K562 (cell line): ENCODE data around the gene YTHDF1. TPM values are rescaled to one million over a fixed set of nuclear protein-coding genes. Genes with fewer than 3 reads are reported as not detected.

Experiments used
- ATAC-seq: fragments of 200-7000 bp; cut with Tn5 transposase; 3 replicates; pipeline ENCODE4 v1.9.1; 2020; ENCODE audit warnings: moderate library complexity
- BruUV-seq: library from RNA; stranded (reverse); fragments of 400-500 nt; replicated peaks from 2 replicates; lab custom pipeline; 2021; lab: Mats Ljungman, UMichigan
- CTCF ChIA-PET: fragments of 300-600 bp; formaldehyde crosslinking; extraction: SDS; loops from one replicate; lab custom pipeline; 2021; ENCODE audit warnings: low intra/inter-chr PET ratio; lab: Yijun Ruan, JAX
- POLR2A ChIA-PET: fragments of 300-600, 350-650 bp; sonication (Branson Sonifier 250); formaldehyde crosslinking; extraction: SDS; loops from one replicate; lab custom pipeline; 2021; ENCODE audit warnings: antibody characterized with exemption, inconsistent platforms; lab: Yijun Ruan, JAX
- DNase-seq, 4 experiments: peaks; one replicate each; pipeline versions ENCODE4 v3.0.0 to v3.0.0-alpha.2; 2011 to 2018; ENCODE audit warnings: low spot score in 3 of 4, mixed read lengths in 3 of 4; ENCODE audit errors: extremely low read depth in 1 of 4
- FAIRE-seq: peaks from 2 replicates; lab custom pipeline; 2011; peaks lifted over from hg19 to GRCh38; lab: Jason Lieb, UNC
- H2AFZ ChIP-seq: 2 replicates; pipeline ENCODE4 v1.6.0; 2011; ENCODE audit warnings: low read depth, low read length, control low read depth, inconsistent platforms
- H3K27ac ChIP-seq: fragments of 200-600 bp; 3 replicates; pipeline ENCODE4 v1.8.0; 2011; ENCODE audit warnings: low read depth, mild to moderate bottlenecking, control low read depth, inconsistent platforms, low read length, moderate library complexity, mixed read lengths; ENCODE audit errors: extremely low read depth
- H3K27me3 ChIP-seq, 2 experiments: fragments of 300-600 bp in 1 of 2; 2 replicates in 1 of 2; 3 replicates in 1 of 2; pipeline versions ENCODE4 v1.6.0 to v1.8.0; 2011; ENCODE audit warnings: inconsistent platforms in 2 of 2, low read length in 2 of 2, mild to moderate bottlenecking in 1 of 2, mixed read lengths in 1 of 2, moderate library complexity in 1 of 2; ENCODE audit not compliant: control insufficient read depth in 2 of 2, insufficient read depth in 2 of 2
- H3K36me3 ChIP-seq: fragments of 300-600 bp; 3 replicates; pipeline ENCODE4 v1.8.0; 2011; ENCODE audit warnings: mild to moderate bottlenecking, low read length, inconsistent platforms; ENCODE audit not compliant: control insufficient read depth, insufficient read depth
- H3K4me1 ChIP-seq, 2 experiments: fragments of 200-600 bp in 1 of 2; replicated peaks in 1 of 2; 2 replicates in 1 of 2; 3 replicates in 1 of 2; pipeline versions ENCODE4 v1.5.1 to v1.8.0; 2011; ENCODE audit warnings: inconsistent platforms in 2 of 2, low read length in 2 of 2, mild to moderate bottlenecking in 1 of 2, mixed read lengths in 1 of 2, moderate library complexity in 1 of 2; ENCODE audit not compliant: control insufficient read depth in 2 of 2, insufficient read depth in 2 of 2
- H3K4me2 ChIP-seq: 2 replicates; pipeline ENCODE4 v1.6.1; 2011; ENCODE audit warnings: low read length, control low read depth, inconsistent platforms, mixed read lengths; ENCODE audit not compliant: insufficient read depth
- H3K4me3 ChIP-seq: fragments of 200-600 bp; sonication (generic), shearing (Covaris generic); 2 replicates; pipeline ENCODE4 v1.5.1; 2016; ENCODE audit warnings: control low read depth, inconsistent platforms
- H3K79me2 ChIP-seq: fragments of 200-600 bp; 3 replicates; pipeline ENCODE4 v1.8.0; 2011; ENCODE audit warnings: low read length, inconsistent platforms; ENCODE audit not compliant: control insufficient read depth, insufficient read depth
- H3K9ac ChIP-seq, 2 experiments: 2 replicates each; pipeline versions ENCODE4 v1.6.0 to v1.6.1; 2011; ENCODE audit warnings: low read depth in 2 of 2, low read length in 2 of 2, control low read depth in 1 of 2, inconsistent platforms in 1 of 2, mild to moderate bottlenecking in 1 of 2, mixed read lengths in 1 of 2; ENCODE audit not compliant: insufficient read depth in 1 of 2
- H3K9me1 ChIP-seq: one replicate; pipeline ENCODE4 v1.6.0; 2011; ENCODE audit warnings: inconsistent platforms, mild to moderate bottlenecking, low read length, moderate library complexity; ENCODE audit not compliant: control insufficient read depth, insufficient read depth
- H3K9me3 ChIP-seq: replicated peaks from 2 replicates; pipeline ENCODE4 v1.5.1; 2011; ENCODE audit warnings: low read depth, low read length, inconsistent platforms; ENCODE audit not compliant: control insufficient read depth, insufficient read depth
- H4K20me1 ChIP-seq: replicated peaks from 2 replicates; pipeline ENCODE4 v1.6.1; 2011; ENCODE audit warnings: low read length, inconsistent platforms, mixed read lengths; ENCODE audit not compliant: control insufficient read depth, insufficient read depth
- CTCFL ChIP-seq: IDR thresholded peaks from 2 replicates; pipeline ENCODE4 v1.6.1; 2011; ENCODE audit warnings: borderline replicate concordance, low read depth, mild to moderate bottlenecking, moderate library complexity, low read length; ENCODE audit not compliant: insufficient read depth, poor library complexity, severe bottlenecking
- DNMT1 ChIP-seq: fragments of 450-650 bp; IDR thresholded peaks from 2 replicates; pipeline ENCODE4 v1.6.1; 2016; ENCODE audit warnings: antibody characterized with exemption, mild to moderate bottlenecking
- NCOA4 ChIP-seq: fragments of 450-650 bp; IDR thresholded peaks from 2 replicates; pipeline ENCODE4 v1.6.1; 2018; ENCODE audit warnings: mild to moderate bottlenecking; ENCODE audit not compliant: partially characterized antibody
- NELFE ChIP-seq: IDR thresholded peaks from 2 replicates; pipeline ENCODE4 v1.6.1; 2011; ENCODE audit warnings: mild to moderate bottlenecking; ENCODE audit not compliant: insufficient read depth, insufficient read length
- NFIC ChIP-seq: fragments of 450-650 bp; IDR thresholded peaks from 2 replicates; pipeline ENCODE4 v1.6.1; 2017; ENCODE audit warnings: mild to moderate bottlenecking, inconsistent platforms
- NRF1 ChIP-seq, 2 experiments: fragments of 450-650 bp; IDR thresholded peaks in 1 of 2; conservative IDR thresholded peaks in 1 of 2; 2 replicates each; pipeline ENCODE4 v1.6.1; 2014; ENCODE audit warnings: mild to moderate bottlenecking in 2 of 2
- ZBED1 ChIP-seq: IDR thresholded peaks from 2 replicates; pipeline ENCODE4 v1.6.1; 2014
- ZNF668 ChIP-seq: fragments of 250-450 bp; sonication (Bioruptor Pico); IDR thresholded peaks from 2 replicates; pipeline ENCODE4 v1.8.0; 2022; ENCODE audit warnings: mild to moderate bottlenecking, inconsistent platforms
- ZNF76 ChIP-seq: fragments of 250-450 bp; sonication (Bioruptor Pico); IDR thresholded peaks from 2 replicates; pipeline ENCODE4 v1.4.0; 2020; ENCODE audit warnings: mild to moderate bottlenecking, moderate library complexity, borderline replicate concordance
- WGBS: fragments of 100-300 bp; shearing (Covaris generic); methylation state at CpG from one replicate; pipeline ENCODE4 v1.1.6; 2016; ENCODE audit warnings: low coverage, mixed read lengths; ENCODE audit not compliant: insufficient coverage; ENCODE audit errors: missing lambda C conversion rate; 5-methylcytosine and 5-hydroxymethylcytosine counted together
- in situ Hi-C: fragments of 300-500 bp; cut with MboI; formaldehyde crosslinking; loops from 4 replicates; pipeline ENCODE4 v1.15.0; 2018; ENCODE audit warnings: inconsistent platforms, mixed read lengths
- intact Hi-C: fragments of 100-400 bp; cut with micrococcal nuclease; formaldehyde crosslinking; loops from 2 replicates; pipeline ENCODE4 v1.14.2; 2022
- polyA plus RNA-seq, 8 experiments: library from polyadenylated mRNA; depleted of rRNA in 4 of 8; stranded (reverse) in 5 of 8; unstranded in 3 of 8; fragments of >200 nt; fragmentation: Nextera tagmentation in 2 of 8; fragmentation: Illumina TruSeq in 1 of 8; extraction: Ambion mirVana in 2 of 8; extraction: Trizol in 1 of 8; gene quantifications; 2 replicates each; pipeline versions ENCODE4 v1.2.1 to v1.2.3, GENCODE V29; 2011 to 2014; ENCODE audit warnings: inconsistent platforms in 1 of 8, missing spikeins in 1 of 8
- total RNA-seq, 7 experiments: library from RNA; depleted of rRNA in 6 of 7; stranded (reverse); fragments of >200 nt in 6 of 7; fragmentation: Illumina TruSeq in 2 of 7; extraction: Trizol in 2 of 7; gene quantifications; 2 replicates each; pipeline versions ENCODE4 v1.2.1 to v1.2.3, GENCODE V29; 2011 to 2021; ENCODE audit warnings: low replicate concordance in 1 of 7
- TF ChIP-seq, protein P1 (sequence below): fragments of 250-450 bp; sonication (Bioruptor Pico); IDR thresholded peaks from 2 replicates; pipeline ENCODE4 v1.5.1; 2021; ENCODE audit warnings: mild to moderate bottlenecking

The YTHDF1 gene
- total and polyA plus RNA-seq, 9 of the 15 experiments (the other 6 are each of a cell fraction or from before 2014, with no cell fraction given): 10.1 to 42.4 (median 27.8) TPM

DNA sequence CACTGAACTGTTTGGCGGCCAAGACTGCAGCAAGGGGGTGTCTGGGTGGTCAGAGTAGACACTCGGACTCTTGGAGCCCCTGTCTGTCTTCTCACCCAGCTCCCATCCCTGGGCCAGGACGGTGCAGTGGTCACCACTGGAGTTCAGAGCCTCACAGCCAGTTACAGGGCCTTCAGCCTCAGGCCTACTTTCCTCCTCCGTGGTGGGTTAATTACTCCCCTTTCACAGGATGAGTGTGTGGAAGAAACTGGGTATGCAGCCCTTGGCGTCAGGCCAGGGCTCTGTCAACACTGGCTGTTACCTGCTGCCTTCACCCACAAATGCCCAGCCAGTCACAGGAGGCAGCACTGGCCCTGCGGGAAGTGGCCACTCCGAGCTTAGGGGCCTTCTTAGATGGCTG is 1.8 kb upstream of the YTHDF1 start:
- CTCF ChIA-PET: interaction anchor here (0.9 kb wide), 1 partner anchor 164 kb away, joined by 3 read pairs; no protein-coding TSS in a partner anchor
- intact Hi-C loops: no loop called here

DNA sequence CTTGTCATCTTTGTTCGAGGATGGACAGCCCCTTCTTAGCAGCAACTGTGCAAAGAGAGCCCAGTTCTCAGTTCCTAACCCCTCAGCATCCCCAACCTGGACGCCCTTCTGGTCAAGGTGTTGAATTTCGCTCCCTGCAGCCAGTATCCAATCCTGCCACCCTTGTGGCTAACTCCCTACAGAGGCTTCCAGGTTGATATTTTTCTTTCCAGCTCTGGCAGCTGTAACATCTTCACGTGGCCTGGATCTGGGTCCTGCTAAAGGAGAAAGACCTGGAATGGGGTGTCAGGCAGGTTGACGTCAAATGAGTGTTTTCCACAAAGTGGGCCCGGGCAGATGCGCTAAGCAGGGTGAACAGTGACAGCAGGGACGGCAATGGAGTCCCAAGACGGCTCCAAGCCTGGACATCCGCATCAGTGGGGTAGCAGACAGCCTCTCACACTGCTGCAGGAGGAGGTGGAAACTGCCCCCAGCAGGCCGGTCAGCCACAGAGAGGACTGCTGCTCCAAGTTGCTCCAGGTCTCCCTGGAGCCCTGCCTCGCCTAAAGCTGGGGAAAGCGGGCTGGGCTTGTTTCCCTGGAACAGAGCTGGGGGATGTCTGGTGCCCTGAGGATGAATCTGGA is 1.0 kb upstream of the YTHDF1 start:
- Histone ChIP-seq H2AFZ (peak overlapping the region; percentile 99), H3K79me2 (peaks cover 38% of the 10 kb centered on the region), H3K27me3 (peaks cover 0 to 20% of the 10 kb centered on the region in 2 experiments; a peak in 3 of 5 replicates), H3K9me3 (no peaks in the 10 kb centered on the region), H3K4me2 (peak overlapping the region; percentile 76), H3K27ac (no peak overlapping the region; the same call in 1 of the 3 replicates), H3K4me3 (peak overlapping the region; percentile 90; the same call in 1 of the 2 replicates), H3K9me1 (no peaks in the 10 kb centered on the region), H4K20me1 (peaks cover 4% of the 10 kb centered on the region; the same call in 1 of the 2 replicates), H3K9ac (peak overlapping the region; percentile 68 to 89; a peak in 3 of 4 replicates), H3K36me3 (peaks cover 32% of the 10 kb centered on the region), H3K4me1 (peaks cover 17 to 41% of the 10 kb centered on the region in 2 experiments; a peak in 4 of 5 replicates)
- in situ Hi-C loops (no loop called here), intact Hi-C loops (no loop called here)
- ChIA-PET CTCF (no interaction called here), POLR2A (interaction anchor here (0.6 kb wide), 1 partner anchor 220 kb away, joined by 3 read pairs; no protein-coding TSS in a partner anchor)
- DNase-seq (no peak), FAIRE-seq (no peak), ATAC-seq (0 out of 3 replicates have a peak, but pooled peaks have one; percentile 2)
- no TSS peak for BruUV-seq
- WGBS: 67% methylated on average over 13 of the region's 13 CpGs
- TF ChIP-seq CTCFL (no peak), NELFE (no peak), ZBED1 (no peak), NRF1 (conservative IDR thresholded peaks at IDR 0.05 in 1 of 2, IDR thresholded peaks at IDR 0.05 in 1 of 2) (no peak), ZNF76 (CRISPR knock-in tag) (no peak), ZNF668 (CRISPR knock-in tag) (no peak), NCOA4 (no peak)
- TF ChIP-seq, protein P1, sequence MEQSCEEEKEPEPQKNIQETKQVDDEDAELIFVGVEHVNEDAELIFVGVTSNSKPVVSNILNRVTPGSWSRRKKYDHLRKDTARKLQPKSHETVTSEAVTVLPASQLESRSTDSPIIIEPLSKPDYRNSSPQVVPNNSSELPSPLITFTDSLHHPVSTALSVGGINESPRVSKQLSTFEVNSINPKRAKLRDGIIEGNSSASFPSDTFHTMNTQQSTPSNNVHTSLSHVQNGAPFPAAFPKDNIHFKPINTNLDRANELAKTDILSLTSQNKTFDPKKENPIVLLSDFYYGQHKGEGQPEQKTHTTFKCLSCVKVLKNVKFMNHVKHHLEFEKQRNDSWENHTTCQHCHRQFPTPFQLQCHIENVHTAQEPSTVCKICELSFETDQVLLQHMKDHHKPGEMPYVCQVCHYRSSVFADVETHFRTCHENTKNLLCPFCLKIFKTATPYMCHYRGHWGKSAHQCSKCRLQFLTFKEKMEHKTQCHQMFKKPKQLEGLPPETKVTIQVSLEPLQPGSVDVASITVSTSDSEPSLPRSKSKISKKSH (CRISPR knock-in tag): no peak
- TF ChIP-seq, all 486 proteins: peak for 0

More for the DNA sequence above, 1.8 kb upstream of the YTHDF1 start:
- Histone ChIP-seq H3K9ac (0 out of 4 replicates have a peak overlapping the region, but pooled peaks of 1 of the 2 experiments have one; percentile 29), H3K9me1 (no peaks in the 10 kb centered on the region), H4K20me1 (peaks cover 4% of the 10 kb centered on the region; the same call in 1 of the 2 replicates), H3K4me3 (no peak overlapping the region), H3K4me2 (no peak overlapping the region), H2AFZ (no peak overlapping the region), H3K36me3 (peaks cover 25% of the 10 kb centered on the region), H3K27ac (no peak overlapping the region), H3K9me3 (no peaks in the 10 kb centered on the region), H3K79me2 (peaks cover 31% of the 10 kb centered on the region), H3K27me3 (peaks cover 0 to 26% of the 10 kb centered on the region in 2 experiments; a peak in 3 of 5 replicates), H3K4me1 (peaks cover 17 to 41% of the 10 kb centered on the region in 2 experiments; a peak in 4 of 5 replicates)
- BruUV-seq: no TSS peak
- POLR2A ChIA-PET: interaction anchor here (0.7 to 1.5 kb wide), 2 partner anchors 21 to 137 kb away, joined by 3 to 8 read pairs; no protein-coding TSS in a partner anchor
- 60% methylated on average over 7 of the region's 7 CpGs for WGBS
- TF ChIP-seq NFIC: peak; percentile 70
- no peak for TF ChIP-seq DNMT1
- in situ Hi-C loops: no loop called here
- FAIRE-seq (no peak), ATAC-seq (no peak), DNase-seq (no peak)
